Endothelial cell of umbilical vein (primary cell): ENCODE results near the gene CCNY. TPM values are rescaled to one million over a fixed set of nuclear protein-coding genes. Genes with fewer than 3 reads are reported as not detected.

Experiments used
- BruUV-seq: library from RNA; stranded (reverse); fragments of 400-500 nt; replicated peaks from 2 replicates; lab custom pipeline; 2021; lab: Mats Ljungman, UMichigan
- CTCF ChIA-PET: fragments of 300-600, 350-600 bp; sonication (Branson Sonifier 250); formaldehyde crosslinking; loops from one replicate; lab custom pipeline; 2021; ENCODE audit warnings: antibody characterized with exemption, inconsistent platforms; lab: Charles Lee
- POLR2A ChIA-PET: fragments of 300-600, 350-600 bp; sonication (Branson Sonifier 250); formaldehyde crosslinking; loops from one replicate; lab custom pipeline; 2021; ENCODE audit warnings: antibody characterized with exemption, inconsistent platforms; lab: Charles Lee
- DNase-seq: peaks from one replicate; pipeline ENCODE4 v3.0.0-alpha.2; 2011; ENCODE audit warnings: low read depth, low spot score
- FAIRE-seq: peaks from 2 replicates; lab custom pipeline; 2011; peaks lifted over from hg19 to GRCh38; lab: Jason Lieb, UNC
- H2AFZ ChIP-seq: 2 replicates; pipeline ENCODE4 v1.6.0; 2012; ENCODE audit warnings: low read depth, low read length, control low read depth, inconsistent platforms
- H3K27ac ChIP-seq: 2 replicates; pipeline ENCODE4 v1.5.1; 2011; ENCODE audit warnings: low read depth, mild to moderate bottlenecking, control low read depth, low read length, moderate library complexity; ENCODE audit not compliant: insufficient read depth
- H3K27me3 ChIP-seq, 2 experiments: 2 replicates each; pipeline versions ENCODE4 v1.6.0 to v1.6.1; 2011; ENCODE audit warnings: low read length in 2 of 2, mixed read lengths in 1 of 2; ENCODE audit not compliant: control insufficient read depth in 2 of 2, insufficient read depth in 2 of 2
- H3K36me3 ChIP-seq, 2 experiments: 2 replicates in 1 of 2; 3 replicates in 1 of 2; pipeline ENCODE4 v1.5.1; 2011; ENCODE audit warnings: low read length in 2 of 2, mild to moderate bottlenecking in 1 of 2, moderate library complexity in 1 of 2; ENCODE audit not compliant: control insufficient read depth in 2 of 2, insufficient read depth in 2 of 2; ENCODE audit errors: extremely low read depth in 1 of 2
- H3K4me1 ChIP-seq: 3 replicates; pipeline ENCODE4 v1.5.1; 2011; ENCODE audit warnings: mild to moderate bottlenecking, low read length; ENCODE audit not compliant: control insufficient read depth, insufficient read depth; ENCODE audit errors: extremely low read depth
- H3K4me2 ChIP-seq: 2 replicates; pipeline ENCODE4 v1.6.1; 2011; ENCODE audit warnings: low read length, control low read depth, mixed read lengths; ENCODE audit not compliant: insufficient read depth
- H3K4me3 ChIP-seq, 3 experiments: fragments of 200-600 bp in 1 of 3; sonication (generic), shearing (Covaris generic) in 1 of 3; replicated peaks in 1 of 3; 2 replicates each; pipeline ENCODE4 v1.5.1; 2011 to 2016; ENCODE audit warnings: control low read depth in 3 of 3, low read length in 3 of 3, mild to moderate bottlenecking in 2 of 3, inconsistent platforms in 1 of 3, low read depth in 1 of 3, moderate library complexity in 1 of 3; ENCODE audit not compliant: insufficient read depth in 1 of 3
- H3K79me2 ChIP-seq: 2 replicates; pipeline ENCODE4 v1.6.0; 2012; ENCODE audit warnings: low read length, inconsistent platforms; ENCODE audit not compliant: control insufficient read depth, insufficient read depth
- H3K9ac ChIP-seq: replicated peaks from 2 replicates; pipeline ENCODE3; 2011; ENCODE audit warnings: low read length, control low read depth; ENCODE audit not compliant: insufficient read depth; ENCODE audit errors: extremely low read depth
- H3K9me1 ChIP-seq: replicated peaks from 3 replicates; pipeline ENCODE4 v1.6.0; 2011; ENCODE audit warnings: mild to moderate bottlenecking, low read length; ENCODE audit not compliant: control insufficient read depth, insufficient read depth; ENCODE audit errors: extremely low read depth
- H3K9me3 ChIP-seq: replicated peaks from 2 replicates; pipeline ENCODE4 v1.5.1; 2012; ENCODE audit warnings: low read length, inconsistent platforms; ENCODE audit not compliant: control insufficient read depth, insufficient read depth
- H4K20me1 ChIP-seq: replicated peaks from 2 replicates; pipeline ENCODE3; 2011; ENCODE audit warnings: mild to moderate bottlenecking, low read length; ENCODE audit not compliant: control insufficient read depth, insufficient read depth; ENCODE audit errors: extremely low read depth
- EZH2 ChIP-seq: IDR thresholded peaks from 2 replicates; pipeline ENCODE4 v1.6.1; 2012; ENCODE audit warnings: borderline replicate concordance, low read depth, mild to moderate bottlenecking, moderate library complexity, low read length, inconsistent platforms; ENCODE audit not compliant: severe bottlenecking
- FOS ChIP-seq: IDR thresholded peaks from 2 replicates; pipeline ENCODE4 v1.6.1; 2011; ENCODE audit warnings: mild to moderate bottlenecking, low read length, moderate library complexity, borderline replicate concordance; ENCODE audit not compliant: insufficient read depth
- GATA2 ChIP-seq: IDR thresholded peaks from 2 replicates; pipeline ENCODE4 v1.7.0; 2011; ENCODE audit warnings: low read depth, mild to moderate bottlenecking, moderate library complexity, mixed read lengths, low read length; ENCODE audit not compliant: insufficient read length, insufficient read depth
- JUN ChIP-seq: IDR thresholded peaks from 2 replicates; pipeline ENCODE4 v1.6.1; 2011; ENCODE audit warnings: borderline replicate concordance, low read depth; ENCODE audit not compliant: insufficient read length, insufficient read depth
- POLR2A ChIP-seq: IDR thresholded peaks from 2 replicates; pipeline ENCODE4 v1.6.1; 2012; ENCODE audit warnings: low read depth, mild to moderate bottlenecking, control low read depth, low read length
- dilution Hi-C: fragments of 300-500 bp; cut with MboI; formaldehyde crosslinking; loops from one replicate; pipeline ENCODE4 v1.15.0; 2019; ENCODE audit warnings: low sequenced_read_pairs; ENCODE audit not compliant: extremely low pct_ligation_motif_present
- intact Hi-C: fragments of 100-400 bp; cut with micrococcal nuclease; formaldehyde crosslinking; loops from one replicate; pipeline ENCODE4 v1.10.0; 2022
- polyA plus RNA-seq, 4 experiments: library from polyadenylated mRNA; depleted of rRNA in 3 of 4; stranded (reverse) in 3 of 4; unstranded in 1 of 4; fragments of >200 nt; gene quantifications; 2 replicates each; pipeline versions ENCODE4 v1.2.1 to v1.2.3, GENCODE V29; 2011 to 2012; ENCODE audit warnings: missing spikeins in 1 of 4
- total RNA-seq: library from RNA; stranded (reverse); gene quantifications from 2 replicates; pipeline ENCODE4 v1.2.3, GENCODE V29; 2021
- TF ChIP-seq, protein P1 (sequence below), 2 donors: IDR thresholded peaks; 1 replicate in 1 of 2; 2 replicates in 1 of 2; pipeline ENCODE4 v1.5.1; 2011; ENCODE audit warnings: low read length in 2 of 2, mild to moderate bottlenecking in 2 of 2, moderate library complexity in 2 of 2, control low read depth in 1 of 2, inconsistent platforms in 1 of 2, low read depth in 1 of 2; ENCODE audit not compliant: insufficient read depth in 1 of 2; ENCODE audit errors: extremely low read depth in 1 of 2
- TF ChIP-seq, protein P2 (sequence below): IDR thresholded peaks from 2 replicates; pipeline ENCODE4 v1.6.1; 2011; ENCODE audit not compliant: insufficient read depth, insufficient read length

Gene CCNY
- total and polyA plus RNA-seq, 2 donors (not counting 3 experiments of a cell fraction or from before 2014, with no cell fraction given): 61.5 to 107 TPM

DNA sequence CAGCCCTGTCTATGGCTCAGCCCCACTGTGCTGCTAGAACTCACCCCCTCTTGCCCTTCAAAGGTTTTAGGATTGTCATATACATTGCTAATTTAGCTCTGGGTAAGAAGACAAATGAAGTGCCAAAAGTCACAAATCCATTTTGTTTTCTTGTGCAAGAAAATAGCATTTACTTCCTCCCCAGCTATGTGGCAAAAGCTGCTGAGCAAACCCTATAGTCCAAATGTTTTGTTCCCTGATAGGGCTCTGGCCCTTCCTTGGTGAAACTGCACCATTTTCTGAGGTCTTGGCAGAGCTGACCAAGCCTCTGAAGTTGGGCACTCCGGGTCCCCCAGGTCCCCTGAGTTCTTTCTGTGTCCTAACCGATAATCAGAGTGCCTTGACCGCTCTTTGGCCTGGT, 184.7 kb downstream of the CCNY start:
- CTCF ChIA-PET: interaction anchor here (0.9 to 1.6 kb wide), 2 partner anchors 9 to 282 kb away, joined by 3 to 5 read pairs; no protein-coding TSS in a partner anchor
- no peak overlapping the region for H3K4me2 ChIP-seq
- intact Hi-C loops (no loop called here), dilution Hi-C loops (no loop called here)
- no peak overlapping the region for H3K9ac ChIP-seq
- TF ChIP-seq POLR2A (no peak), GATA2 (no peak), EZH2 (no peak), JUN (no peak), FOS (no peak)
- TF ChIP-seq, protein P1, sequence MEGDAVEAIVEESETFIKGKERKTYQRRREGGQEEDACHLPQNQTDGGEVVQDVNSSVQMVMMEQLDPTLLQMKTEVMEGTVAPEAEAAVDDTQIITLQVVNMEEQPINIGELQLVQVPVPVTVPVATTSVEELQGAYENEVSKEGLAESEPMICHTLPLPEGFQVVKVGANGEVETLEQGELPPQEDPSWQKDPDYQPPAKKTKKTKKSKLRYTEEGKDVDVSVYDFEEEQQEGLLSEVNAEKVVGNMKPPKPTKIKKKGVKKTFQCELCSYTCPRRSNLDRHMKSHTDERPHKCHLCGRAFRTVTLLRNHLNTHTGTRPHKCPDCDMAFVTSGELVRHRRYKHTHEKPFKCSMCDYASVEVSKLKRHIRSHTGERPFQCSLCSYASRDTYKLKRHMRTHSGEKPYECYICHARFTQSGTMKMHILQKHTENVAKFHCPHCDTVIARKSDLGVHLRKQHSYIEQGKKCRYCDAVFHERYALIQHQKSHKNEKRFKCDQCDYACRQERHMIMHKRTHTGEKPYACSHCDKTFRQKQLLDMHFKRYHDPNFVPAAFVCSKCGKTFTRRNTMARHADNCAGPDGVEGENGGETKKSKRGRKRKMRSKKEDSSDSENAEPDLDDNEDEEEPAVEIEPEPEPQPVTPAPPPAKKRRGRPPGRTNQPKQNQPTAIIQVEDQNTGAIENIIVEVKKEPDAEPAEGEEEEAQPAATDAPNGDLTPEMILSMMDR (IDR thresholded peaks at IDR 0.05; ENCODE audit: extremely low read depth in 1 of 2, insufficient read depth in 1 of 2, low read depth in 1 of 2, low read length in 2 of 2): no peak
- TF ChIP-seq, protein P2, sequence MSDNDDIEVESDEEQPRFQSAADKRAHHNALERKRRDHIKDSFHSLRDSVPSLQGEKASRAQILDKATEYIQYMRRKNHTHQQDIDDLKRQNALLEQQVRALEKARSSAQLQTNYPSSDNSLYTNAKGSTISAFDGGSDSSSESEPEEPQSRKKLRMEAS: no peak
- no peak for FAIRE-seq
- peaks cover 24% of the 10 kb centered on the region for H3K79me2 ChIP-seq
- no peaks in the 10 kb centered on the region for H4K20me1 ChIP-seq
- BruUV-seq: no TSS peak
- H3K9me3 ChIP-seq: no peaks in the 10 kb centered on the region
- no peak for DNase-seq
- H3K9me1 ChIP-seq: no peaks in the 10 kb centered on the region
- POLR2A ChIA-PET: no interaction called here
- H3K4me3 ChIP-seq: no peak overlapping the region
- H3K4me1 ChIP-seq: peaks cover 4% of the 10 kb centered on the region
- peaks cover 0 to 2% of the 10 kb centered on the region in 2 experiments for H3K36me3 ChIP-seq
- no peak overlapping the region for H3K27ac ChIP-seq
- no peaks in the 10 kb centered on the region for H3K27me3 ChIP-seq
- H2AFZ ChIP-seq: no peak overlapping the region
